HG02588 (cell line): Measurements from ENCODE around the gene CATSPER1.
"Not testable (repeated sequence)": the region's sequence is repeated elsewhere in the genome, so short reads cannot be mapped to it uniquely, and the experiment has no call there.

ENCODE experiments used
- ATAC-seq: cut with Tn5 transposase; IDR thresholded peaks from one replicate; pipeline ENCODE4 v1.9.1; 2021; ENCODE audit warnings: mild to moderate bottlenecking, moderate library complexity; ENCODE audit not compliant: unreplicated experiment

CATSPER1 gene

DNA sequence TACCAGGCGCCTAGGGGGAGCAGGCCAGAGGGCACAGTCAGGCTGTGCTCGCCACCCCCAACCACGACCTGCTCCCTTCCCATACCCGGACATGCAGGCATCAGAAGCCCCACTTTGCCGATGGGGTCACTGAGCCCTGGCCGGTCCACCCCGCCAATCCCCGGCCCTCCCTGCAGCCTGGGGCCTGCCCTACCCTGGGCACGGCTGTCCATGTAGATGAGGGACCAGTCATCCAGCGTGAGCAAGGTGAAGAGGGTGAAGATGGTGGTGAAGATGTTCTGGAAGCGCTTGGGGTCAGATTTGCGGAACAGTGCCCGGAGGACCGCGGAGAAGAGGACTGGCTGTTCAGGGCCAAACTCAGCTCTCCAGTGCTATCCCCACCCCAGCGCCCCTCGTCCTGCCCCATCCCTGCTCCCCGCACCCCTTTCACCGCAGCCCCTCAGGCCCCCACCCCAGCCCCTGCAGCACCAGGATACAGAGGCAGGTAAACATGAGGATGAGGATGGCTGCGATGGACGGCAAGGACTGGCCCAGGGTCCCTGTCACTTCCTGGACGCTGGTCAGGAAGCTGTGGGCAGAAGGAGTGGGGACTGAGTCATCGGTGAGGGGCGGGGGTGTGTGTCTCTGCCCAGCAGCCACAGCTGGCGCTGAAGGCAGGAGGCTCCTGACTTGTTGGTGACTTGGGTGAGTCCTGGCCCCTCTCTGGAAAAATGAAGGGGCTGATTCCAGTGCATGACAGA is 5.5 kb downstream of the CATSPER1 start:
- no peak for ATAC-seq

DNA sequence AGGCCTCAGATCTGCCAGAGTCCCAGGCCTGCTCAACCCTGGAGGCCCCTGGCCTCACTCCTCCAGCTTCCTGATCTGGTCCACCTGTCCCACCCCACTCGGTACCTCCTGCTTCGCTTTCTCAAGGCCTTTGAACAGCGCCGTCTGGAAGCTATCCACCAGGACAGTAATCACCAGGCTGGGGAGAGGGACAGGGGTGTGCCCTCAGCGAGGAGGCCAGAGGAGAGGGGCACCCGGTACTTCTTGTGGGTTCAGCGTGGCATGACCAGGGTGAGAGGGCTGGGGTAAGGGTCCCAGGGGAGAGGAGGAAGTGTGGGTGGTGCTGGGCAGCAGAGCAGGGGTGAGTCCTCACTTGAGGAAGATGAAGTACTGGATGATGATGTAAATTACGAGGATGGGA is 6.1 kb downstream of the CATSPER1 start:
- ATAC-seq, result no peak

GRCh38 chr11:66017321-66017720 is 9.0 kb downstream of the CATSPER1 start:
- ATAC-seq, result no peak

GRCh38 chr11:66016793-66017177 is 9.5 kb downstream of the CATSPER1 start:
- no peak for ATAC-seq

GRCh38 chr11:66015936-66016792 is 10.1 kb downstream of the CATSPER1 start:
- ATAC-seq, result no peak

DNA sequence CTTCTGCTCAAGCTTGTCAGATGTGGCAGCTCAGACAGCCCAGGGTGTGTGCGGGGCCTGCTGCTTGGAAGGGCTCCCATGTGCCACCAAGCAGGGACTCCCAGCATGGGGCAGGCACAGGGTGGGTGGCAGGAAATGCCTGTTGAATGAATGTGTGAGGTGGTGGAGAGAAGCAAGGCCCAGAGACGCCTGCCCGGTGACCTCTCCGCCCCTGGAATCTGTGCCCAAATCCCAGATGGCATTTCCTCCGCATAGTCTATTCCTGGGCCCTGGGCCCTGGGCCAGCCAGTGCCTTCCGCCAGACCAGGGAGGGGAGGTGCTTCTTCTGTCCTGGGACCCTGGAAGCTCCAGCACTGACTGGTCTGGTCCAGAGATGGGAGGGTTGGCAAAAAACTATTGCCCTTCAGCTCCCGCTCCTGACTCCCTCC is 10.8 kb downstream of the CATSPER1 start:
- no peak for ATAC-seq

DNA sequence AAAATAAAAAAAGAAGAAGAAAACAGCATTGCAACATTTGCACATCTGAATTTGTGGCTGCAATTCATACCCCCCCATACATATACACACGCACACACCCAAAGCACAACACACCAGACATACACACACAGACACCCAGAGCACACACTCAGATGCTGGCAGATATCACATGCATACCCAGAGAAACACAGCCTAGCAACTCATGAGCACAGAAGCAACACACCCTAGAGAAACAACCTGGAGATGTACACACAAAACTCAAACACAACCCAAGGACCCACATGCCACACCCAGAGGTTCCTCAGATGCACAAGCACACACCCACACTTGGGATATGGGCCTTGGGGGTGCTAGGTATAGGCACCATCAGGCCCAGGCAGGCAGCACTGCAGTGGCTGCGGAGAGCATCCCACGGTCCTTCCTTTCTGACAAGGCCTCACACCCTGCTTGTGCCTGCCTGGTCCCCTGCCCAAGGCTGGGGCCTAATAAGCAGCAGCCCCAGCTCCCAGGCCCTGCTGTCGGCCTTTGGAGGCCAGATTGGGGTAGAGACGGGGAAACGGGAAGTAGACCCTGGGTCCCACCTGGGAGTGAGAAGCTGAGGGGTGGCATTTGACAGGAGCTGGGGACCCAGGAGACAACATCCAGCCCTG is 11.3 kb downstream of the CATSPER1 start:
- ATAC-seq, result no peak

DNA sequence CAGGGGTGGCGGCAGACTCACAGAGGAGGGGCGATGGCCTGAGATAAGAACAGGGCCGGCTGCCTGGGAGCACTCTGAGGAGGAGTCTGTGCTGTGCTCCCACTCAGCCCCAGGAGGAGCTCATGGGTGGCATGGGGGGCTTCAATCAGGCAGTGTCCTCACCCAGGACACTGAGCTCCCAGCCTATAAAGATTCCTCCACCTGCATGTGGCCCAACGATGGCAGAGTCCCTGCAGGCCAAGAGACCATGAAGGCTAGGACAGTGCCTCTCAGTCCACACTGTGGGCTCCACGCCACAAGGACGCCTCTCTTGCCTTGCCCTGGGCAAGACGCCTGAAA is 12.5 kb downstream of the CATSPER1 start:
- ATAC-seq, result no peak

DNA sequence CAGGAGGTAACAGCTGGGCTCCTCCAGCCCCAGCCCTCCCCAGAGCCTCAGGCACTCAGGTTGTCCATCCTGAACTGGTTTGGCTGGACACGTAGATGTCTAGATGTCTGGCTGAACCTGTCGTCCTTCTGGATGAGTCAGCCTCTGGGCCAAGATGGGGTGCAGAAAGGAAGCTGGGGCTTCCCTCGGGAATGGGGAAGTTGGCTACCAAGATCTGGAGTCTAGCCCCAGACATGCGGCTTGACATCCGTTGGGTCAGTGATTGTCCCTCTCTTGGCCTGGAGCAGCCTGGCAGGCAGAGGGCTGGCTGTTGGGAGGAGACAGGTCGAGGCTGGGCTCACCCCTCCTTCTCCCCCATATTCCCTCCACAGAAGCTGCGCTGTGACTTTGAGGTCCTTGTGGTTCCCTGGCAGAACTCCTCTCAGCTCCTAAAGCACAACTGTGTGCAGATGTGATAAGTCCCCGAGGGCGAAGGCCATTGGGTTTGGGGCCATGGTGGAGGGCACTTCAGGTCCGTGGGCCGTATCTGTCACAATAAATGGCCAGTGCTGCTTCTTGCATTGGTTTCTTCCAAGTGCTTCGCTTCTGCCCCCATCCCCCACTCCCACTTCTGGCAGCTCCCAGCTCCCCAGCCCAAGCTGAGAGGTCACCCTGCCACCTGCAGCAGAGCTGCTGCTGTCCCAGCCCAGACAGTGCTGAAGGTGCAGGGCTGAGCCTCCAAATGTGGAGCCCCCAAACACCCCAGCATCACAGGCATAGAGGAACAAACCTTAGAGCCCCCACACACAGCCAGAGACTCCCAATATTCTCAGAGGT is 13.1 kb downstream of the CATSPER1 start:
- no peak for ATAC-seq

DNA sequence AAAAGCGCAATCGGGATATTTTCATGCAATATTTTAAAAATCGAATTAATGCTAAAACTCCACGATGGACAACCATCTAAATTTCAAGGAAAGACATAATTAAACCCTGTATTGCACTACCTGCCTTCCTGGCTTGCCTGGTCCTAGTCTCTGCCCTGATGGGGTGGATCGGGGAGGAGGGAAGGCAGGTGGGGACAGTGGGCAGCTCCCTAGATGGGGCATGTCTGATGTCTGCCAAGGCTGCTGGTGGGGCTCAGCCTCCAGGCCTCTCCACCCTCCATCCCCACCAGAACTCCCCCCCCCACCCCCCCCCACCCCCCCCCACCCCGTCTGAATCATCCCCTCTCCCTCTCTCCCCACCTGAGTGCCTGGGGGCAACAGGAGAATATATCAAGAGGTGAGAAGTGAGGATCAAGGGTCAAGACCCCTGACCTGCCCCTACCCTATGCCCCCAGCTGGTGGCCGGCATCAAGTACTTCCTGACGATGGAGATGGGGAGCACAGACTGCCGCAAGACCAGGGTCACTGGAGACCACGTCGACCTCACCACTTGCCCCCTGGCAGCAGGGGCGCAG is 13.8 kb downstream of the CATSPER1 start:
- no peak for ATAC-seq

GRCh38 chr11:66011785-66012303 is 14.4 kb downstream of the CATSPER1 start, which contains the start of gene CST6:
TSS of gene CST6 (plus strand) at chr11:66012008. CDS start at chr11:66012045, 37 bp downstream.
- ATAC-seq, result no peak

DNA sequence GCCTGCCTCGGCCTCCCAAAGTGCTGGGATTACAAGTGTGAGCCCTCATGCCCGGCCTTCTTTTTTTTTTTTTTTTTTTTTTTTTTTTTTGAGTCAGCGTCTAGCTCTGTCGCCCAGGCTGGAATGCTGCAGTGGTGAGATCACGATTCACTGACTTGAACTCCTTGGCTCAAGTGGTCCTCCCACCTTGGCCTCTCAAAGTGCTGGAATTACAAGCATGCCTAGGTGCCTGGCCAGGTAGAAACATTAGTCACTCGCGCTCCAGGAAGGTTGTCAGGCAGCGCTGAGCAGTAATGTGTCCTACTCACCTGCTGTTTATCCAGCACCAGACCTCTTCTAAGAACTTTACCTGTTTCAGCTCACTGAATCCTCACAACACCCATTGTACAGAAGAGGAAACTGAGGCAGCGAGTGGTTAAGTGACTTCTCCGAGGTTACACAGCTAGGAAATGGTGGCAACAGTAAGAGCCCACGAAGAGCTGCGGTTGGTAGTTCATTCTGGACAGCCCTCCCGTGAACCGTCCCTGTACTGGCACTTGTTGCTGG is 15.0 kb downstream of the CATSPER1 start:
- ATAC-seq, result no peak

DNA sequence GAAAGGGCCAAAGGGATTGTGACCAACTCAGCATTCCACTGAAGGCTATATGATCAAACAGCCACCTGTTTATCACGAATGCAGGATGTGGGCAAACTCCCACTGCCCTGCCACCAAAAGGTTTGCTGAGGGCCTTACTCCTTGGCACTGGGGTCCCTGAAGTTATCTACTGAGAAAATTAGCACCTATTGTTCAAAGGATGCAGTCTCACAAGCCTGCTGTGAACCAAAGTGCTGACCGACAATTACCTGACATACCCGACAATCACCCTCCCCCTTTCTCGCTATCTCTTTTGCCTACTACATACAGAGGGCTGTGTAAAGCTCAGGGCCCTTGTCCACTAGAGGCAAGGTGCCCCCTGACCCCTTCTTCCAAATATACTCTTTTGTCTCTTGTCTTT is 16.2 kb downstream of the CATSPER1 start:
- ATAC-seq, result not testable (repeated sequence)

DNA sequence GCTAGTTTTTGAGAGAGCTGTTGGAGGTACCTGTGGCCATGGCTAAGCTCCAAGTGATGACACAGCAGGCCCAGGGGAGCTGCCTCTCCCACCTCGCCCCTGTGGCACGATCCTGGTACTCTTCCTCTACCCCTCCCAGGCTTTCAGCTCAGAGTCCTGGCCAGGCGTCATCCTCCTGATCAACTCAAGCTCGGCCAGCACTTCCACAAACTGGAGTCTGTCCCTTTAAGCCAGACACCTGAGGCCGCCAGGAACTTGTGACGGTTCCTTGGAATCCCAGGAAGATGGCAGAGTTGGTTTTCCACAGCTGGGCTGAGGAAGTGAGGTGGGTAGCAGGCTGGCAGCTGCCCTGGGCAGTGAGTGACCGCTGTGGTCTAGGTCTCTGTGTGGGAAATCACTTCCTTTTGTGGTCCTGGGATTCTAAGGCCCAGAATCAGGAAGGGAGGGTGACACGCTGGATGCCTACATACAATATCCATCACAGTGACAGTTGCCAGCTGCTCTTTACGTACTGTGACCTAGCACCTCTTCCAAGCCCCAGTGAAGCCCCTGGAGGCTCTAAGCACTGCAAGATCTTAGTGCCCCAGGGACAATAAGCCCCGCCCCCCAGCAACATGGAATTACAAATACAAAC is 17.7 kb downstream of the CATSPER1 start:
- ATAC-seq, result no peak

DNA sequence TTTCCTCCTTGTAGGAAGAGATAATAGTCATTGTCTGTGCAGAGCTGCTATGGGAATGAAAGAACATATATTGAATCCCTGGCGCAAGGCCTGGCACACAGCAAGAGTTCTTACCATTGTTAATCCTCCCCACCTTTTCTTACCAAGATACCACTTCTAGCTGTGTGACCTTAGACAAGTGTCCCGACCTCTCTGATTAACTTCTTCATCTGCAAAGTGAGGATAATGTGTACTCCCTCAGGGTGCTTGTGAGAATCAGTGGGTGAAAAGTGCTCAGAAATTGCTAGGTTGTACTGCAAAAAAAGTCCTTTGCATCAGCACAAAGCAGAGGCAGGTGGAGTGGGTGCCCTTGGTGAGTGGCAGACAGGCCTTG is 18.2 kb downstream of the CATSPER1 start:
- no peak for ATAC-seq

DNA sequence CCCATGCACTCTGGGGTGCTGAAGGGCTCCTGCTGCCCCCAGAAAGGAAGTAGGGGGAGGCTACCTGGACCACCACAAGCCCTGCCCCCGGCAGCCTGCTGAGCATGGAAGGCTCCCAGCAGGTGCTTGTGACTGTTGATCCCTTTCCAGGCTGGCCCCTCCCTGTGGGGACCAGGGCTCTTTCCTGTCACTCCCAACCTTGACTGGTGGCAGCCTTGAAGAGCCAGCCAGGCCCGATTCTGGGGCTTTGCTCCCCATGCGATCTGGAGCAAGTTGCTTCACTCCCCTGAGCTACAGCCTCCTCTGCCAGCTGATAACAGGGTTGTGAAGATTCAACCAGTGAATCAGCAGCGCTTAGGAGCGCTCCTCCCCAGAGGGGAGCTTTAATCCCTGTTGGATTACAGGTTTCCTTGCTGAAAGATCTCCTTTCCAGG is 19.1 kb downstream of the CATSPER1 start:
- no peak for ATAC-seq

GRCh38 chr11:66006891-66007176 is 19.4 kb downstream of the CATSPER1 start:
- no peak for ATAC-seq

- ATAC-seq, result no peak
These were observed 20.0 kb downstream of the CATSPER1 start for GRCh38 chr11:66006134-66006890.

DNA sequence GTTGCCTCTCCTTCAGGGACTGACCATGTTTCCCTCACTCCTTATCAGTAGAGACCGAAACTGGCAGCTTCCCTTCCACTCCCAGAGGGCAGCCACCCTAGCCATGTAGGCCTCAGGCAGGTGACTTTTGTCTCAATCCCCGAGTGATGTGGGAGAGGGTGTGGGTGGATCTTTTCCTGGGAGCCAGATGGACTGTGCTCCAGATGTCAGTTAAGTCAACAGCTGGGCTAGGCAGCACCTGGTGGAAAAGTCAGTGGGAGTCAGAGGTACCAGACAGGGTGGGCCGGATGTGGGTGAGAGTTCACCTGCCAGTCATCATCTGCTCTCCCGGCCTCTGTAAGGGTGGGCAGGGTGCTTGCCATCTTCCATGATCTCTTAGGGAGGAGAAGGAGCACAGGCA is 22.1 kb downstream of the CATSPER1 start:
- no peak for ATAC-seq
